Right lobe of liver (tissue), 4 donors: Measurements from ENCODE around the gene NEU4.

ENCODE experiments used
- CTCF ChIP-seq, 4 donors: fragments of 200-600 bp in 3 of 4; fragments of 450-650 bp in 1 of 4; IDR thresholded peaks; one replicate each; pipeline versions ENCODE4 v1.5.1 to v1.8.0; 2016 to 2022; ENCODE audit warnings: antibody characterized with exemption in 4 of 4, mild to moderate bottlenecking in 2 of 4
- POLR2A ChIP-seq: fragments of 450-650 bp; IDR thresholded peaks from one replicate; pipeline ENCODE4 v1.6.1; 2017; ENCODE audit warnings: antibody characterized with exemption, mild to moderate bottlenecking
- donor health status: DM: no; HTN: no; CAD: no.
- donor health status: DM: no; HTN: no; CAD: no.
- donor health status: DM: no; HTN: yes; CAD: no.

GRCh38 chr2:241788135-241788534 is 20.9 kb upstream of the NEU4 start:
- no peak for TF ChIP-seq CTCF (IDR thresholded peaks at IDR 0.05)
- TF ChIP-seq POLR2A: no peak
